HG03439 (cell line): Measurements from ENCODE around the gene OSER1.
"Not testable (repeated sequence)": the region's sequence is repeated elsewhere in the genome, so short reads cannot be mapped to it uniquely, and the experiment has no call there.

Source experiments
- ATAC-seq: cut with Tn5 transposase; IDR thresholded peaks from one replicate; pipeline ENCODE4 v1.9.1; 2021; ENCODE audit warnings: mild to moderate bottlenecking, moderate library complexity; ENCODE audit not compliant: unreplicated experiment

OSER1 gene

DNA sequence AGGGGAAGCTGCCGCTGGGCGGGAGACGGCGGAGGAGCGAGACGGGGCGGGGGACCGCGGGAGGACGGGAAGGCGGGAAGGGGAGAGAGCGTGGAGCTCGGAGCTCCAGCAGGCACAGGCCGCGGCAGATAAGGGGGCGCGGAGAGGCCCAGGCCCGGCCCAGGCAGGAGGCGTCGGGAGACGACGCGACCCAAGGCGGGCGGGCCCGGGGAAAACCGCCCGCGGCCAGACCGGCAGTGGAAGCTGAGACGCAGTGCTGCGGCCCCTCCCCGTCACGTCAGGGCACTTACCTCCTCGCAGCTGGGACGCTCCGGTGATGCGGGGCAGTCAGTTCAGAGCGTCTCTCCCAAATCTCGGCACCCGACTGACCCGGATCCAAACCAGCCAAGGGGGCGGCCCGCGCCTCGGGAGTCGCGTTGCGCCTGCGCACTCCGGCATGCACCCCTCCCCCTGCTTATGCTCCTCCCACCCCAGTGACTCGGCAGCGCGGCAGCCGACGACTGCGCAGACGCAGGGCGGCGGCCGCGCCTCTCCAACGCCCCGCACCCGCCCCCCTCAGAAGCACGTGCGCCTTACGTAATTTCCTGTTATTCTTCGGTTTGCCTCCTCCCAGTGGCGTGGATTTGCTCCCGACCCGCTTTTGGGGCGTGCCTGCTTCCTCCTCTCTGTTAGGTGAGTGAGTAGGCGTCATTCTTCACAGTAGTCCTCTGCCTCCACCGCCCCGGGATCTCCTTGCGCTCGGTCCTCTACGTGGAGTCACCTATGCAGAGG lies at the start of gene OSER1:
TSS of gene OSER1 (minus strand) at position 366 of the 771 bp plus-strand sequence. CDS start 3,814 bp downstream, outside the sequence.
- peak; percentile 82 for ATAC-seq

DNA sequence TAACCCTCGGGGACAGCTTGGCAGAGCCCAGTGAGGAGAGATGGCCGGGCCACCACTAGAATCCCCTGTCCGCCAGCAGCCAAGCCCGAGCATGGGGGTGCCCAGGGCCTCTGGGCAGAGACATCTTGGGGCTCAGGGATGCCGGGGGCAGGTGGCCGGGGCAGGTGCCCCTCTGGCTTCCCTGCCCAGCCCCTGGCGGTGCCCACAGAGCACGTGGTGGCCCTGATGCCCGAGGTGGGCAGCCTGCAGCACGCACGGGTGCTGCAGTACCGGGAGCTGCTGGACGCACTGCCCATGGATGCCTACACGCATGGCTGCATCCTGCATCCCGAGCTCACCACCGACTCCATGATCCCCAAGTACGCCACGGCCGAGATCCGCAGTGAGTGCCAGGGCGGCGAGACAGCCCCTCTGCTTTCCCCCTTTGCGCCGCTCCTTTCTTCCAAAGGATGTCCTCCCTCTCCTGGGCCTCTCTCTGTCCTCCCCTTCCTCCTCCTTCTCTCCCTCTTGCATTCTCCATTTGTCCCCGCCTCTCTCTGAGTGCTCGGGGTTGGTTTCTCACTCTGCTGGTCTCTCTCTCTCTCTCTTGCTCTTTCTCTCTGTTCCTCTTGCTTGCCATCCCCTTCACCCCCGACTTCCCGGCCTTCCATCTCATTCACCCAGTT lies 47.8 kb upstream of the OSER1 start:
- no peak for ATAC-seq

DNA sequence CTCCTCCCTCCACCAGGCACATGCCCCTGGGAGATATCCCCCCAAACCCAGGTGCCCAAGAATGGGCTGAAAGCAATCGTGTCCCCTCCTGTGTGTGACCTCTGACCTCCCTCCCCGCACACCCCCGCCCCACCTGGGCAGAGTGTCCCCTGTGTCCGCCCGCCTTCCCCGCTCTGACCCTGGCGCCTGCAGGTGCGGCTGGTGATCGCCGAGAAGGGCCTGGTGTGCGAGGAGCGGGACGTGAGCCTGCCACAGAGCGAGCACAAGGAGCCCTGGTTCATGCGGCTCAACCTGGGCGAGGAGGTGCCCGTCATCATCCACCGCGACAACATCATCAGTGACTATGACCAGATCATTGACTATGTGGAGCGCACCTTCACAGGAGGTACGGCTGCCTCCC lies 46.4 kb upstream of the OSER1 start:
- ATAC-seq = no peak

DNA sequence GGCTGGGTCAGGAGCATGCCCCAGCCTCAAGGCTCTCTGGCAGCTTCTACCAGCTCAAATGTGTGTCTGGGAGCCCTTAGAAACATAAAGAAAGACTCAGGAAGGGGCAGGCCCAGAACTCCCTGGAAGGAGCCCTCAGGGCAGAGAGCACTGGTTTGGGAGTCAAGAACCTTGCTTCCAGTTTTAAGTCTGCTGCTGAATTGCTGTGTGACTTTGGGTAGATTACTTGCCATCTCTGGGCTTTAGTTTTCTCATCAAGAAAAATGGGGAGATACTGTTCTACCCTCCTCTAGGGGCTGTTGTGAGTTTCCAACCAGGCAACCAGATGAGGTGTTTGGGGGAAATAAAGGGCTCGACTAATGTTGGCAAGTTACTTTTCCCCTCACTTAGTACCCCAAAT lies 45.4 kb upstream of the OSER1 start:
- ATAC-seq = no peak

DNA sequence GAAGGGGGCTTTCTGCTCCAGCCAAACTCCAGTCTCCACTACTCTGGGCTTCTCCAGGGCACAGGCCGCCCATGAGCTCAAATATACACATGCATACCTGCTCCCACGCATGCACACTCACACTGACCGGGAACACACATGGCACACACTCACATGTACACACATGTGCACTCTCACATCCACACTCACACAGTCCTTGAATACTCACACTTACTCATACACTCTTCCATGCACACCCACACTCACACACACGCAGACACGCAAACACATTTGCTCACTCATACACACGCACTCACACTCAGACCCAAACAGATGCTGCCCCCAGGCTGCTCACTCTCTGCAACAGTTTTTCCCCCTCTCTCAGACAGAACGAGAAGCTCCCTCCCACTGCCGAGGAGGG lies 43.5 kb upstream of the OSER1 start:
- ATAC-seq = no peak

DNA sequence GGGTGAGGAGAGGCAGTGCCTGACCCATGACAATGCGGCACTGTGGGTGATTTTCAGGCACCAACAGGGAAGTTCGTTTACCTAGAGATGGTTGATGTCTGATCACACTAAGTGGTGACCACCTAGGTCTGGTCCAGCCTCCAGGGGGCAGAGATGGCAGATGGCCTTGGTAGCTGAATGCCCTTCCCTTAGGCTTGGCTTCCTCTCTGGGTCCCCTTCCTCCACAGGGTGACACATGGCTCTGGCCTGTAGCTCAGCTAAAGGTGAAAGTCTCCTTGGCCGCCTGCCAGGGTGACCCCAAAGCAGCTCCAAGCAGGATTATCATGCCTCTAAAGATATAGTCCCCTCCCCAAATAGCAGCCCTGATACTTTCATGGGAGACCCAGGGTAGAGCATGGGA lies 43.0 kb upstream of the OSER1 start:
- no peak for ATAC-seq

DNA sequence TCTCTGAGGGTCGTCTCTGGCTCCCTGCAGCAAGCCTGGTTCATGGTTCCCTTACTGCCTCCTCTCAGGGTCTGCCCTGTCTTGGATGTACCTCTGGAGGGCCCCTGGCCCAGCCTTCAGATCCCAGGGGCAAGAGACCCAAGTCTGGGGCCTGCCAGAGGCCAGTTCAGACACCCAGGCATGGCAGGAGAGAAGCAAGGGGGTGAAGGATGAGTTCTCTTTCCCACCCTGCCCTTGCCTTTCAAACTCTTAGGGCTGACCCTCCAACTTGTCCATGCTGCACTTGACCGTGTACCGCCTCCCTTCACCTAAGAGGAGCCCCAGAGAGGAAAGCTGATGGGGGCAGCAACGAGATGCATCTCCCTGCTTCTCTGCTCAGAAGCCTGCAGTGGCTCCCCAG lies 40.7 kb upstream of the OSER1 start:
- no peak for ATAC-seq

DNA sequence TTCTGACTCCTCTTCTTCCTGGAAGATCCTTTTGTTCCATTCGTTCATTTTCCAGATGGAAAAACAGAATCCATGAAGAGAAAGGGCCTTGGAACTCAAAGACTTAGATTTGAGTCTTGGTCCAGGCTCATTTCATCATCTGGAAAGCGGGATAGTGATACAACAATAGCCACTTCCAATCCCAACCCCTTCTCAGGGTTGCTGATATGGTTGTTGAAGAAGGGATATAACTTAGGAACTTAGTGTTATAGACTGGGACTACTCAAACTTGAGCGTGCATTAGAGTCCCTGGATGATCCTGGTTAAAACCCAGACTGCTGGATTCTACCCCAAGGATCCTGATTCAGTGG lies 37.8 kb upstream of the OSER1 start:
- ATAC-seq = no peak

DNA sequence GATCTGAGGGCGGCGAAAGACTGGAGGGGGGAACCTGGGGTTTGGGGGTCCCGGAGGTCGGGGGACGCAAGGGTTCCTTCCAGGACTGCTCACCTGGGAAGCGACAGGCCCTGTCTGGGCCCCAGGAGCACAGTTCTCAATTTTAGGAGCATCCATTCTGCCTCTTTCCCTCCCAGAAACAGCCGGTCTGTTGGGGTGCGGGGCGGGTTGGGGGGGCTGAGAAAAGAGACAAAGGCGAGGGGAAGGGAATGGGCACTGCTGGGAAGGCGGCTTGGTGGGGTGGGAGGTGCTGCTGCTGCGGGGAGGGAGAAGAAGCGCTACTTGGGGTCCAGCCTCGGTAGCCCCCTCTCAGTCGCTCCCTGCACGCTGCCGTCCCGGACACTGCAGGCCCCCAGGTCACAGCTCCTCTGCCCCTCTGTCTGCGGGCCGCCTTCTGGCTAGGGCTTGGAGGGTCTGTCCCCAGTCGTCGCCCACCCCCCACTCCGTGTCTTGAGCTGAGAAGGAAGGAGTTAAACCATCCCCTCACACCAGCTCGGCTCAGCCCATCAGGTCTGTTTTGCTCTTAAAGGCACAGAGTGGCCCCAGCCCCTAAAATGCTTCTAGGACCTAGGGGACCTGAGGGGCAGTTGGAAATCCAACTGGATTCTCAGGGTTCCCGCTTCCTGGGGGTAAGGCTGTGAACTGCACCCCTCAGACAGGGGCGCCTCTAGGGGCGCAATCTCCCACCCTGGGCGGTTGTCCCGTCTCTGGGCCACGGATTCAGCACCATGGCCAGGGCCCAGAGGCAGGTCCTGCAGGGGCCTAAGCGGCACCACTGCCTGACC lies 37.2 kb upstream of the OSER1 start:
- no peak for ATAC-seq

DNA sequence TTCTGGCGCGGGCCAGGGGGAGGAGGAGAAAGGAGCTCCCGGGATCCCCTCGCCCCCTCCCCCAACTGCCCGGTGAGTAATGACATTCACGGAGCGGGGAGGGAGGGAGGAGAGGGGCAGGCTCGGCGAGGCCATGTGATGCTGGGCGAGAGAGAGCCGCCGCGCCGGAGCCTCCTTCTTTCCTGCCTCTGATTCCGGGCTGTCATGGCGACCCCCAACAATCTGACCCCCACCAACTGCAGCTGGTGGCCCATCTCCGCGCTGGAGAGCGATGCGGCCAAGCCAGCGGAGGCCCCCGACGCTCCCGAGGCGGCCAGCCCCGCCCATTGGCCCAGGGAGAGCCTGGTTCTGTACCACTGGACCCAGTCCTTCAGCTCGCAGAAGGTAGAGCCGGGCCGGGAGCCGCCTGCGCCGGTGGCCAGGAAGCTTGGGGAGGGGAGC lies 36.6 kb upstream of the OSER1 start, which contains the start of gene GDAP1L1:
TSS of gene GDAP1L1 (plus strand) at position 178 of the 441 bp plus-strand sequence. CDS start at position 205, 27 bp downstream.
- no peak for ATAC-seq

DNA sequence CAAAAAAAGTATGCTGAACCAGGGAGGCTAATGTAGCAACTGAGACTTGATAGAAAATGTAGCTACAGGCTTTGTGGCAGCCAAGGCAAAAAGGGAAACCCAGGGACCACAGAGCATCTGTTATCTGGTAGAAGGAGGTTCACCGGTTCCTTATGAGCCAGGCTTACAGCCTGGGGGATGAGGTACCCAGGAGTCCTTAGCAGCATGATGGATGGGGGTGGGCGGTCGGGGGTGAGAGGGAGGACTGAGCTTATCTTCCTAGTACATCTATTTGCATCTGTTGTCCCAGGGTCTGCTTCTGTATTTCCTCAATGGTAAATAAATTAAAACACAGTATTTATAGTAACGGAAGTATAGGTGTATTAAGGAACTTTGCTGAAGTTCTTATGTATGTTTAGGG lies 35.4 kb upstream of the OSER1 start:
- no peak for ATAC-seq

DNA sequence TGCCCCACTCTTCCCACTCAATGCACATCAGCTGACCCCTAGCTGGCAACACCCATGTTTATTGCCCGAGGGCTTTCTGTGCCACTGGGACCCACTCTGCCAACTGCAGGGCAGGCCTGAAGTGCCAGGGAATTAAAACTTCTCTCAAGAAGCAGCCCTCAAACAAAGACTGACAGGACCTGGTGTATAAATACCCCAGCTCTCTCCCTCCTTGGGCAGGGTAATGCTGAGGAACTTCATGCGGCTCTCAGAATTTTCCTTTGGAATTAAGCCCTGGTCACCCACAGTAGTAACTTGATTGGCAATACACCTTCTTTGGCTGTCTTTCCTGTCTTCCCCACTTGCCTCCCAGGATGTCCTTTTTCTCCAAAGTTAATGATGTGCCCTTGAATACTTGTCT lies 31.2 kb upstream of the OSER1 start:
- no peak for ATAC-seq

DNA sequence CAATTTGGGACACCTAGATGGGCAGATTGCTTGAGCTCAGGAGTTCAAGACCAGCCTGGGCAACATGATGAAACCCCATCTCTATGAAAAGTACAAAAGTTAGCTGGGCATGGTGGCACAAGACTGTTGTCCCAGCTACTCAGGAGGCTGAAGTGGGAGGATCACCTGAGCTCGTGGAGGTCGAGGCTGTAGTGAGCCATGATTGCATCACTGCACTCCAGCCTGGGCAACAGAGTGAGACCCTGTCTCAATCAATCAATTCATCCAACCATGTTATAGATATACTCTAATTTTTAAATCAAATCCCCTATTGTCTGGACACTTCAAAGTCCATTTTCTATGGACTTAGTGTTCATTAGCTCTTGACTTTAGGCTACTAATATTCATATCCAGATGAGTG lies 26.3 kb upstream of the OSER1 start:
- ATAC-seq = not testable (repeated sequence)

DNA sequence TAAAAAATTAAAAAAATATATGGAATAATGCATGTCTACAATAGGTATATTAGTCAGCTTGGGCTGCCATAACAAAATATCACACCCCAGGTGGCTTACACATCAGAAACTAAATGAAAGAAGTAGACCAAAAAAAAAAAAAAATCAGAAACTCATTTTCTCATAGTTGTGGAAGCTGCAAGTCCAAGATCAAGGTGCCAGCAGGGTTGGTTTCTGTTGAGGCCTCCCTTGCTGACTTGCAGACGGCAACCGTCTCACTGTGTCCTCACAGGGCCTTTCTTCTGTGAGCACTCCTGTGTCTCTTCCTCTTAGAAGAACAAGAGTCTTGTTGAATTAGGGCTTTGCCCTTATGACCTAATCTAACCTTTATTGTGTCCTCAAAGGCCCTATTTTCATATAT lies 25.1 kb upstream of the OSER1 start:
- no peak for ATAC-seq

DNA sequence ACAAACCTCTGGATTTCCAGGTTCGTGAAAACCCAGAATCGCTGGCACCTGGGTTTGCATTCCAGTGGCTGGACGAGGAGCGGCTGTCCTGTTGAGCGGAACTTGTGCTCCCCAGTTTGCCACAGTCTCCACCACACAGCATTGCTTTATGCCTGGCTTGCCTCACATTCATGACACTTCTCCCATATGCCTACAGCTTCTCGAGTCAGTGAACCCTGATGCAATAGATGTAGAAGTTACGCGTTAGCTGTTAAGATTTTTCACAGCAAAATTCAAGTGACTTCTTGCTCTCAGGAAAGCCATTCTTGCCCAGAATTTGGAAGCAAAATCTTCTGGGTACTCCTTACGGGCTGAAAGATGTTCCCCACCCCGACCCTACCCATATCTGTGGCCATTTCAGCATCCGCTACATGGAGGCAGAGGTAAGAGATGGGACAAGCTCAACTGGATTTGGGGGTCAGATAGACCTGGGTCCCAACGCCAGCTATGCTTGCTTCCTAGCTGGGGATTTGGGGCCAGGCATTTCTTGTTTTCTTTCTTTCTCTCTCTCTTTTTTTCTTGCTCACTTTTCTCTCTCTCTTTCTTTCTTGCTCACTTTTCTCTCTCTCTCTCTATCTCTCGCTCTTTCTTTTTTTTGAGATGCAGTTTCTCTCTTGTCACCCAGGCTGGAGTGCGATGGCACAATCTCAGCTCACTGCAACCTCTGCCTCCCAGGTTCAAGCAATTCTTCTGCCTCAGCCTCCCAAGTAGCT lies 24.2 kb upstream of the OSER1 start:
- no peak for ATAC-seq

DNA sequence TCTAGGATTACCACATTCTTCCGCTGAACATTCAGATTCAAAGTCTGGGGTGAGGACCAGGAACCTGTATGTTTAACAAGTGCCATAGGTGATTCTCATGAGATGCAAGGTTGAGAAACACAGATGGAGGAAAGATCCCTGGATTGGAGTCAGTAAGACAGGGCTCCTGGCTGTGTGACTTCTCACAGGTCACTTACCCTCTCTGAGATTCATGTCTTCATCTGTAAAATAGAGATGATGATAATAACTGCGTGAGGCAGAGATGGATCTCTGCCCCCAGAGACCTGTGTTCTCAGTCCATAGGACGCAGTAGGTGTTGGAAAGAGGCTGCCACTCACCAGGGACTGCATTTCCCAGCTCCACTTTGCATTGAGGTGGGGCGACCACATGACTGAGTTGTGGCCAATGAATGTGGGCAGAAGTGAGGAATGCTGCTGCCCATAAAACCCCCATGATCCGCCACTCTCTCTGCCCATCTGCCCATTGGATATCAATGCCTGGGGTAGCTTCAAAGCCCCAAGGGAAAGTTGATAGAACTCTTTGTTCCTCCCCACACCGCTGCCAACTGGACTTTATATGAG lies 23.0 kb upstream of the OSER1 start:
- ATAC-seq = no peak

DNA sequence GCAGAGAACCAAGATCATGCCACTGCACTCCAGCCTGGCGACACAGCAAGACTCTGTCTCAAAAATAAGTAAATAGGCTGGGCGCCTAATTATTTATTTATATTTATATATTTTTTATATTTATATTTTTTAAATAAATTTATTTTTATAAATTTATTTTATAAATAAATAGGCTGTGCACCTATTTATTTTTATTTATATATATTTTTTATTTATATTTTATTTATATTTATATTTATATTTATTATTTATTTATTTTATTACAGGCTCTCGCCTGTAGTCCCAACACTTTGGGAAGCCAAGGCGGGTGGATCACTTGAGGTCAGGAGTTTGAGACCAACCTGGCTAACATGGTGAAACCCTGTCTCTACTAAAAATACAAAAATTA lies 21.9 kb upstream of the OSER1 start:
- not testable (repeated sequence) for ATAC-seq

DNA sequence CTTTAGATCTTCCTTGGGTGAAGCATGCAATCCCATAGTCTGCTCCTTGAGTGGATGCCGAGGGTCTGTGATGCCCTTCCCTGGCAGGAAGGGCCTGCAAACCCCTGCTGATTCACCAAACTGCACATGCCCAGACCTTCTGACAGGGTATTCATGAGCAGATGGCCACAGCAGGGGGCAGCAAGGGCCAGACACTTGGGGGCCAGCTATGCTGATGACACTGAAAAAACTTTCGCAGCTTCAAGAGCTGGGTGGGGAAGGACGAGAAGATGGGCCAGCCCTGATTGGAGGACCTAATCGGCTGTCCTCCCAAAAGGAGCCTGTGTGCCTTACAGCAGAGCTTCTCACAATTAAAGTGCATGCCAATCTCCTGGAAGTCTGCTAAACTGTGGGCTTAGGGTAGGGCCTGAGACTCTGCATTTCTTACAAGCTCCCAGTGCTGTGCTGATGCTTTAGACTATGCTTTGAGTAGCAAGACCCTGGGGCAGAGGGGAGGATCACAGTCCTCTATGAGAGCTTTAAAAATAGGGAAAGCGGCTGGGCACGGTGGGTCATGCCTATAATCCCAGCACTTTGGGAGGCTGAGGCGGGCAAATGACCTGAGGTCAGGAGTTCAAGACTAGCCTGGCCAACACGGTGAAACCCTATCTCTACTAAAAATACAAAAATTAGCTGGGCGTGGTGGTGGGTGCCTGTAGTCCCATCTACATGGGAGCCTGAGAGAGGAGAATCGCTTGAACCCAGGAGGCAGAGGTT lies 21.3 kb upstream of the OSER1 start:
- ATAC-seq = no peak

DNA sequence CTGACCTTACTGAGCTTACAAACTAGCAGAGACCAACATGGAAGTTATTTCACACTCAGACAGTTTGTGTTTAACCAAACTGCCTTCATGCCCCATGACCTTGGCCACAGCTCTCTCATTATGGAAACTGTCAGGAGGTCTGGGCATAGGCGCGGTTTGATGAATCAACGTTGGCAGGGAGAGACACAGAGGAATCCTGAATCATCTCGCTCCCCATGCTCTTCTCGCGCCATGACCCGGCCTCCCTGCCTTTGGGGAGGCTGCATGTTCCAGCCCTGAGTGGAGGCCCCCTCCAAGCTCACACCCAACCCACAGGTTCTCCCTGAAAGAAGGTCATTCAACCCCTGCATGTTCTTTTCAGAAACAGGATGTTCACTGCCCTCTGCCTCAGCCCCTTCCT lies 20.6 kb upstream of the OSER1 start:
- no peak for ATAC-seq
